Body of pancreas (tissue), 4 donors: ENCODE measurements around the gene NLRP7. TPM values are rescaled to one million over a fixed set of nuclear protein-coding genes. Genes with fewer than 3 reads are reported as not detected.
"Not testable (repeated sequence)": the region's sequence is repeated elsewhere in the genome, so short reads cannot be mapped to it uniquely, and the experiment has no call there.

Experiments
- ATAC-seq: fragments of 150-250 bp; one replicate; pipeline ENCODE4 v1.9.1; 2016
- DNase-seq, 4 donors: peaks; one replicate each; pipeline ENCODE4 v3.0.0-alpha.2; 2019
- H3K27ac ChIP-seq, 4 donors: fragments of 200-600 bp; sonication (generic); 1 replicate in 3 of 4; 2 replicates in 1 of 4; pipeline versions ENCODE4 v1.5.1 to v1.6.1; 2016 to 2019; ENCODE audit warnings: mild to moderate bottlenecking in 1 of 4, mixed read lengths in 1 of 4, moderate library complexity in 1 of 4
- H3K27me3 ChIP-seq, 2 donors: fragments of 200-600 bp; sonication (generic); one replicate each; pipeline ENCODE4 v1.6.0; 2016; ENCODE audit warnings: mild to moderate bottlenecking in 1 of 2
- H3K36me3 ChIP-seq, 2 donors: fragments of 200-600 bp; sonication (generic); replicated peaks in 1 of 2; 2 replicates each; pipeline ENCODE4 v1.5.1; 2016; ENCODE audit warnings: low read depth in 2 of 2; ENCODE audit not compliant: insufficient read depth in 1 of 2
- H3K4me1 ChIP-seq: fragments of 200-600 bp; sonication (generic); one replicate; pipeline ENCODE4 v1.6.0; 2016
- H3K4me3 ChIP-seq, 2 donors: fragments of 200-600 bp; sonication (generic); 1 replicate in 1 of 2; 2 replicates in 1 of 2; pipeline ENCODE4 v1.5.1; 2016 to 2019
- H3K9me3 ChIP-seq, 3 donors: fragments of 200-600 bp; sonication (generic); 1 replicate in 2 of 3; 2 replicates in 1 of 3; pipeline ENCODE4 v1.5.1; 2016
- CTCF ChIP-seq, 7 experiments: fragments of 450-650 bp in 4 of 7; fragments of 200-600 bp in 3 of 7; sonication (generic) in 3 of 7; IDR thresholded peaks; one replicate each; pipeline ENCODE4 v1.5.1; 2016 to 2019; ENCODE audit warnings: antibody characterized with exemption in 7 of 7
- POLR2A ChIP-seq, 3 donors: fragments of 450-650 bp; IDR thresholded peaks; one replicate each; pipeline ENCODE4 v1.6.1; 2016; ENCODE audit warnings: antibody characterized with exemption in 3 of 3, mild to moderate bottlenecking in 2 of 3
- WGBS, 2 donors: methylation state at CpG; one replicate each; pipeline ENCODE4 v1.1.5; 2017; 5-methylcytosine and 5-hydroxymethylcytosine counted together
- intact Hi-C: fragments of 100-400 bp; cut with DNase I; formaldehyde crosslinking; loops from one replicate; pipeline ENCODE4 v1.15.1; 2023
- total RNA-seq, 2 donors: library from RNA; depleted of rRNA; stranded (reverse); fragments of >200 nt; gene quantifications; one replicate each; pipeline ENCODE4 v1.1.0, GENCODE V29; 2016

NLRP7 gene
- total RNA-seq, 2 donors from 2014 or later: not detected

DNA sequence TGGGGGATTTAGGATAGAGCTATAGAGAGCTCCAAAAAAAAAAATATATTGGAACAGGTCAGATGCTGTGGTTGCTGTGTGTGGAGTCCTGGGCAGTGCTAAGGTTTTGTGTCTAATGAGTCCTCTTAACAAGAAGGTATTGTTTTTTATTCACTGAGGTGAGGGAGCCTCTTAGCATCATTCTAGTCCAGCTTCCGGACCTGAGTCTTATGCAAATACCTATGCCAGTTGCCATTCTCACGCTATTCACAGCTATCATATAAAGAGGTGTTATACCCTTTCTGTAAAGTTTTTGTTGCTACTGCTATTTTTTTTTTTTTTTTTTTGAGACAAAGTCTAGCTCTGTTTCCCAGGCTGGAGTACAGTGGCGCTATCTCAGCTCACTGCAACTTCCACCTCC, 20.3 kb upstream of the NLRP7 start:
- TF ChIP-seq POLR2A (IDR thresholded peaks at IDR 0.05): no peak
- TF ChIP-seq CTCF (IDR thresholded peaks at IDR 0.05): no peak
- WGBS, 2 donors: 71 to 73% methylated on average over 3 of the region's 3 CpGs

GRCh38 chr19:54965055-54965454, 17.7 kb upstream of the NLRP7 start:
- H3K27me3 ChIP-seq, H3K36me3 ChIP-seq, H3K27ac ChIP-seq, H3K4me3 ChIP-seq, H3K4me1 ChIP-seq, H3K9me3 ChIP-seq, intact Hi-C loops, DNase-seq: not testable (repeated sequence)
- WGBS, 2 donors: no CpG with 5 or more reads among the region's 15 CpGs
- ATAC-seq: peak; percentile 24

More for the DNA sequence above, 20.3 kb upstream of the NLRP7 start:
- H3K27ac ChIP-seq: no peak overlapping the region
- ATAC-seq: no peak
- H3K4me1 ChIP-seq: no peaks in the 10 kb centered on the region
- H3K36me3 ChIP-seq: no peaks in the 10 kb centered on the region
- no peaks in the 10 kb centered on the region for H3K27me3 ChIP-seq
- intact Hi-C loops: no loop called here
- H3K9me3 ChIP-seq: no peaks in the 10 kb centered on the region
- no peak overlapping the region for H3K4me3 ChIP-seq
- DNase-seq: no peak

GRCh38 chr19:54959840-54960239, 12.5 kb upstream of the NLRP7 start:
- TF ChIP-seq POLR2A (IDR thresholded peaks at IDR 0.05): no peak
- TF ChIP-seq CTCF (IDR thresholded peaks at IDR 0.05): no peak
- Histone ChIP-seq H3K4me3 (no peak overlapping the region), H3K27me3 (no peaks in the 10 kb centered on the region), H3K4me1 (no peaks in the 10 kb centered on the region), H3K9me3 (no peaks in the 10 kb centered on the region), H3K27ac (no peak overlapping the region), H3K36me3 (no peaks in the 10 kb centered on the region)
- DNase-seq (no peak), ATAC-seq (no peak)
- 35 to 56% methylated on average over 3 to 8 of the region's 8 CpGs for WGBS, 2 donors
- intact Hi-C loops: no loop called here

GRCh38 chr19:54955376-54955775, 8.0 kb upstream of the NLRP7 start:
- H3K4me1 ChIP-seq: no peaks in the 10 kb centered on the region
- H3K36me3 ChIP-seq: no peaks in the 10 kb centered on the region
- 77 to 78% methylated on average over 9 to 11 of the region's 11 CpGs for WGBS, 2 donors
- no peaks in the 10 kb centered on the region for H3K9me3 ChIP-seq
- no peak for TF ChIP-seq POLR2A (IDR thresholded peaks at IDR 0.05)
- no peak for TF ChIP-seq CTCF (IDR thresholded peaks at IDR 0.05)
- no peak overlapping the region for H3K4me3 ChIP-seq
- H3K27me3 ChIP-seq: no peaks in the 10 kb centered on the region
- ATAC-seq: no peak
- intact Hi-C loops: no loop called here
- no peak for DNase-seq
- H3K27ac ChIP-seq: no peak overlapping the region

DNA sequence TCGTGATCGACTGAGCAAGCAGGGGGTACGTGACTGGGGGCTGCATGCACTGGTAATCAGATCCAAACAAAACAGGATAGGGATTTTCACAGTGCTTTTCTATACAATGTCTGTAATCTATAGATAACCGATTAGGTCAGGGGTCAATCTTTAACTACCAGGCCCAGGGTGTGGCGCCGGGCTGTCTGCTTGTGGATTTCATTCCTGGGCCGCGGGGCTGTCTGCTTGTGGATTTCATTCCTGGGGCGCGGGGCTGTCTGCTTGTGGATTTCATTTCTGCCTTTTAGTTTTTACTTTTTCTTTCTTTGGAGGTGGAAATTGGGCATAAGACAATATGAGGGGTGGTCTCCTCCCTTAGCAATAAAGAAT, 6.0 kb upstream of the NLRP7 start:
- H3K27me3 ChIP-seq, H3K4me1 ChIP-seq, H3K36me3 ChIP-seq, ATAC-seq, H3K27ac ChIP-seq, H3K9me3 ChIP-seq, intact Hi-C loops, DNase-seq, H3K4me3 ChIP-seq: not testable (repeated sequence)
- WGBS, 2 donors: 62 to 73% methylated on average over 10 of the region's 10 CpGs

DNA sequence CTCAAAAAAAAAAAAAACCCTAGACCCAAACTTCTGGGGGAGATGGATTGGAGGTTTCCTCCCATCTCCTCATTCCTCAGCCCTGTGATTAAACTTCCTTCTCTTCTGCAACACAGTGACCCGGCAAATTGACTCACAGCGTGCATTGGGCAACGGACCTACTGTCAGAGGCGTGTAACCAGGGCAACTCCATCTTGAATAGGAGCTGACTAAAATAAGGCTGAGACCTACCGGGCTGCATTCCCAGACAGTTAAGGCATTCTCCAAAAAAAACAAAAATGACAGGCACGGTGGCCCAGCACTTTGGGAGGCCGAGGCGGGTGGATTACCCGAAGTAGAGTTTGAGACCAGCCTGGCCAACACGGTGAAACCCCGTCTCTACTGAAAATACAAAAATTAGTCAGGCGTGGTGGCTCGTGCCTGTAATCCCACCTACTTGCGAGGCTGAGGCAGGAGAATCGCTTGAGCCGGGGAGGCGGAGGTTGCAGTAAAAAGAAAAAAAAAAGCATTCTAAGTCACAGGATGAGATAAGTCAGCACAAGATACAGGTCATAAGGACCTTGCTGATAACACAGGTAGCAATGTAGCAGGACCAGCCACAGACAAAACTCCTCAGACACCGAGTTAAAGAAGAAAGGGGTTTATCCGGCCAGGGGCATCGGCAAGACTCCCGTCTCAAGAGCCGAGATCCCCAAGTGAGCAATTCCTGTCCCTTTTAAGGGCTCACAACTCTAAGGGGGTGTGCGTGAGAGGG, 5.4 kb upstream of the NLRP7 start:
- no peak for ATAC-seq
- Histone ChIP-seq H3K4me1 (no peaks in the 10 kb centered on the region), H3K4me3 (no peak overlapping the region), H3K27me3 (no peaks in the 10 kb centered on the region), H3K9me3 (no peaks in the 10 kb centered on the region), H3K36me3 (no peaks in the 10 kb centered on the region), H3K27ac (no peak overlapping the region)
- DNase-seq: peak in 1 of 4 donors; percentile 37
- intact Hi-C loops: no loop called here
- TF ChIP-seq POLR2A (IDR thresholded peaks at IDR 0.05) (no peak), CTCF (IDR thresholded peaks at IDR 0.05) (no peak)
- WGBS, 2 donors: 72 to 80% methylated on average over 23 of the region's 23 CpGs

DNA sequence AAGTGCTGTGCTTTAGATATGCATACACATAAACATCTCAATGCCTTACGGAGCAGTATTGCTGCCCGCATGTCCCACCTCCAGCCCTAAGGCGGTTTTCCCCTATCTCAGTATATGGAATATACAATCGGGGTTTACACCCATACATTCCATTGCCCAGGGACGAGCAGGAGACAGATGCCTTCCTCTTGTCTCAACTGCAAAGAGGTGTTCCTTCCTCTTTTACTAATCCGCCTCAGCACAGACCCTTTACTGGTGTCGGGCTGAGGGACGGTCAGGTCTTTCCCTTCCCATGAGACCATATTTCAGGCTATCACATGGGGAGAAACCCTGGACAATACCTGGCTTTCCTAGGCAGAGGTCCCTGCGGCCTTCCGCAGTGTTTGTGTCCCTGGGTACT, 3.2 kb upstream of the NLRP7 start:
- ATAC-seq: not testable (repeated sequence)

More for the DNA sequence above, 3.2 kb upstream of the NLRP7 start:
- H3K36me3 ChIP-seq, H3K9me3 ChIP-seq, H3K4me3 ChIP-seq, H3K27ac ChIP-seq, H3K27me3 ChIP-seq, intact Hi-C loops, H3K4me1 ChIP-seq, DNase-seq: not testable (repeated sequence)
- WGBS, 2 donors: 43 to 57% methylated on average over 8 to 10 of the region's 10 CpGs
